Stimulated activated CD4-positive, alpha-beta T cell treated with anti-CD3 and anti-CD28 coated beads, Interleukin-1b, Interleukin-23, amount 100 ng/mL, for 4 hours (primary cell): Measurements from ENCODE around the gene ASCC3.
"Not testable (repeated sequence)": the region's sequence is repeated elsewhere in the genome, so short reads cannot be mapped to it uniquely, and the experiment has no call there.

Source experiments
- DNase-seq, 2 donors: peaks; one replicate each; pipeline ENCODE4 v3.0.0-alpha.2; 2020; ENCODE audit warnings: low read depth in 2 of 2

Gene ASCC3

GRCh38 chr6:100880853-100881706, at the start of gene ASCC3:
Gene ASCC3, minus strand, starts transcription at chr6:100881329. Its CDS starts 13,332 bp downstream, at chr6:100867997.
- peak; percentile 85 to 91 for DNase-seq

GRCh38 chr6:100925749-100926148, 44.6 kb upstream of the ASCC3 start:
- DNase-seq = no peak

- no peak for DNase-seq
These were observed 43.6 kb upstream of the ASCC3 start for GRCh38 chr6:100924534-100925227.

- DNase-seq = no peak
These were observed 42.5 kb upstream of the ASCC3 start for GRCh38 chr6:100923481-100924165.

- no peak for DNase-seq
These were observed 39.0 kb upstream of the ASCC3 start for GRCh38 chr6:100920028-100920605.

GRCh38 chr6:100918152-100918551, 37.0 kb upstream of the ASCC3 start:
- no peak for DNase-seq

- DNase-seq = no peak
These were observed 34.7 kb upstream of the ASCC3 start for GRCh38 chr6:100915876-100916275.

GRCh38 chr6:100913400-100914276, 32.5 kb upstream of the ASCC3 start:
- no peak for DNase-seq

GRCh38 chr6:100906325-100906724, 25.2 kb upstream of the ASCC3 start:
- DNase-seq = no peak

- DNase-seq = no peak
These were observed 23.9 kb upstream of the ASCC3 start for GRCh38 chr6:100905067-100905466.

- DNase-seq = no peak
These were observed 23.2 kb upstream of the ASCC3 start for GRCh38 chr6:100904316-100904715.

GRCh38 chr6:100901582-100901981, 20.5 kb upstream of the ASCC3 start:
- no peak for DNase-seq

GRCh38 chr6:100899202-100899601, 18.1 kb upstream of the ASCC3 start:
- DNase-seq = no peak

GRCh38 chr6:100897671-100898070, 16.5 kb upstream of the ASCC3 start:
- no peak for DNase-seq

GRCh38 chr6:100893743-100894142, 12.6 kb upstream of the ASCC3 start:
- no peak for DNase-seq

- no peak for DNase-seq
These were observed 11.6 kb upstream of the ASCC3 start for GRCh38 chr6:100892693-100893092.

- DNase-seq = no peak
These were observed 11.0 kb upstream of the ASCC3 start for GRCh38 chr6:100892116-100892515.

- DNase-seq = no peak
These were observed 9.9 kb upstream of the ASCC3 start for GRCh38 chr6:100891079-100891478.

GRCh38 chr6:100890646-100891045, 9.5 kb upstream of the ASCC3 start:
- not testable (repeated sequence) for DNase-seq

GRCh38 chr6:100889351-100889750, 8.2 kb upstream of the ASCC3 start:
- DNase-seq = no peak

- no peak for DNase-seq
These were observed 4.9 kb upstream of the ASCC3 start for GRCh38 chr6:100886076-100886475.
